CD4-positive, alpha-beta T cell (primary cell): ENCODE data around the gene PRKN. TPM values are rescaled to one million over a fixed set of nuclear protein-coding genes. Genes with fewer than 3 reads are reported as not detected.

ENCODE experiments used
- ATAC-seq: fragments of 200-7000 bp; cut with Tn5 transposase; one replicate; pipeline ENCODE4 v1.10.0; 2022; ENCODE audit warnings: mild to moderate bottlenecking; ENCODE audit not compliant: poor library complexity
- CTCF ChIA-PET: fragments of 350-600 bp; sonication (Branson Sonifier 250); formaldehyde crosslinking; loops from one replicate; lab custom pipeline; 2021; ENCODE audit warnings: antibody characterized with exemption, inconsistent platforms; lab: Charles Lee
- POLR2A ChIA-PET: fragments of 350-600 bp; sonication (Branson Sonifier 250); formaldehyde crosslinking; loops from one replicate; lab custom pipeline; 2021; ENCODE audit warnings: antibody characterized with exemption, inconsistent platforms; lab: Charles Lee
- DNase-seq, 14 experiments: peaks; one replicate each; pipeline ENCODE4 v3.0.0-alpha.2; 2013 to 2020; ENCODE audit warnings: mixed read lengths in 2 of 14
- H3K27ac ChIP-seq, 2 donors: one replicate each; pipeline versions ENCODE4 v1.5.1 to v1.7.0; 2013; ENCODE audit warnings: low read length in 2 of 2, low read depth in 1 of 2, mild to moderate bottlenecking in 1 of 2
- H3K27me3 ChIP-seq, 2 experiments: 1 replicate in 1 of 2; 2 replicates in 1 of 2; pipeline versions ENCODE4 v1.6.1 to v1.7.0; 2013; ENCODE audit warnings: low read length in 2 of 2, control low read depth in 1 of 2, mild to moderate bottlenecking in 1 of 2, moderate library complexity in 1 of 2; ENCODE audit not compliant: insufficient read depth in 2 of 2, control insufficient read depth in 1 of 2
- H3K36me3 ChIP-seq: one replicate; pipeline ENCODE4 v1.6.1; 2013; ENCODE audit warnings: low read length, control low read depth; ENCODE audit not compliant: insufficient read depth
- H3K4me1 ChIP-seq: one replicate; pipeline ENCODE4 v1.6.1; 2013; ENCODE audit warnings: low read length, control low read depth; ENCODE audit not compliant: insufficient read depth
- H3K4me3 ChIP-seq: one replicate; pipeline ENCODE4 v1.5.1; 2013; ENCODE audit warnings: mild to moderate bottlenecking, low read length, moderate library complexity
- H3K9me3 ChIP-seq, 2 experiments: 1 replicate in 1 of 2; 2 replicates in 1 of 2; pipeline versions ENCODE4 v1.6.1 to v1.7.0; 2013; ENCODE audit warnings: low read length in 2 of 2, mild to moderate bottlenecking in 2 of 2, control low read depth in 1 of 2, moderate library complexity in 1 of 2; ENCODE audit not compliant: control insufficient read depth in 1 of 2, insufficient read depth in 1 of 2
- H3K27ac Mint-ChIP-seq: one replicate; pipeline ENCODE4 v1.8.0; 2020; ENCODE audit warnings: mixed read lengths
- H3K27me3 Mint-ChIP-seq: one replicate; pipeline ENCODE4 v1.8.0; 2021; ENCODE audit warnings: mixed read lengths
- H3K36me3 Mint-ChIP-seq: one replicate; pipeline ENCODE4 v1.8.0; 2021; ENCODE audit warnings: low read depth, mixed read lengths
- H3K4me1 Mint-ChIP-seq: one replicate; pipeline ENCODE4 v1.8.0; 2021; ENCODE audit warnings: low read depth, mixed read lengths
- H3K4me3 Mint-ChIP-seq: one replicate; pipeline ENCODE4 v1.8.0; 2020; ENCODE audit warnings: mild to moderate bottlenecking, mixed read lengths
- H3K9me3 Mint-ChIP-seq: one replicate; pipeline ENCODE4 v1.8.0; 2020; ENCODE audit warnings: mixed read lengths
- CTCF ChIP-seq: fragments of 200-600 bp; IDR thresholded peaks from one replicate; pipeline ENCODE4 v1.8.0; 2022; ENCODE audit warnings: antibody characterized with exemption, mild to moderate bottlenecking
- intact Hi-C, 2 experiments: fragments of 100-400 bp; cut with DNase I in 1 of 2; cut with micrococcal nuclease in 1 of 2; formaldehyde crosslinking; loops; one replicate each; pipeline versions ENCODE4 v1.15.1 to v1.9.0; 2023 to 2025; cut with DNase I, micrococcal nuclease
- total RNA-seq, 174 experiments: library from RNA in 2 of 174; stranded (reverse) in 2 of 174; gene quantifications; one replicate each; pipeline ENCODE4 v1.2.3 and lab custom pipeline; 2021 to 2026

Gene PRKN
- total RNA-seq, 2 experiments from 2014 or later, result 5.2 to 5.4 TPM

GRCh38 chr6:161407581-161407980, 1320.0 kb downstream of the PRKN start:
- Histone ChIP-seq H3K27ac (no peak overlapping the region), H3K27me3 (peaks cover 0 to 3% of the 10 kb centered on the region in 2 experiments), H3K36me3 (no peaks in the 10 kb centered on the region), H3K9me3 (no peaks in the 10 kb centered on the region), H3K4me3 (no peak overlapping the region), H3K4me1 (no peaks in the 10 kb centered on the region)
- Mint-ChIP-seq H3K4me3 (no peak overlapping the region), H3K27ac (no peak overlapping the region), H3K4me1 (no peaks in the 10 kb centered on the region), H3K27me3 (peaks cover 4% of the 10 kb centered on the region), H3K36me3 (no peaks in the 10 kb centered on the region), H3K9me3 (no peaks in the 10 kb centered on the region)
- DNase-seq (no peak), ATAC-seq (no peak)
- CTCF ChIA-PET, result no interaction called here
- TF ChIP-seq CTCF, result no peak
- intact Hi-C loops, result no loop called here
- POLR2A ChIA-PET, result no interaction called here

- no peak overlapping the region for H3K27ac Mint-ChIP-seq
- Histone ChIP-seq H3K4me3 (no peak overlapping the region), H3K27ac (no peak overlapping the region), H3K27me3 (peaks cover 0 to 3% of the 10 kb centered on the region in 2 experiments), H3K36me3 (no peaks in the 10 kb centered on the region), H3K9me3 (no peaks in the 10 kb centered on the region), H3K4me1 (no peaks in the 10 kb centered on the region)
- POLR2A ChIA-PET, result no interaction called here
- intact Hi-C loops, result no loop called here
- no peaks in the 10 kb centered on the region for H3K9me3 Mint-ChIP-seq
- CTCF ChIA-PET, result no interaction called here
- no peak for DNase-seq
- no peak overlapping the region for H3K4me3 Mint-ChIP-seq
- H3K27me3 Mint-ChIP-seq, result peaks cover 8% of the 10 kb centered on the region
- no peaks in the 10 kb centered on the region for H3K4me1 Mint-ChIP-seq
- no peaks in the 10 kb centered on the region for H3K36me3 Mint-ChIP-seq
- ATAC-seq, result no peak
- TF ChIP-seq CTCF, result no peak
These were observed 1320.5 kb downstream of the PRKN start for GRCh38 chr6:161407115-161407514.

- Mint-ChIP-seq H3K4me3 (no peak overlapping the region), H3K36me3 (no peaks in the 10 kb centered on the region), H3K9me3 (no peaks in the 10 kb centered on the region), H3K4me1 (no peaks in the 10 kb centered on the region), H3K27me3 (peaks cover 8% of the 10 kb centered on the region), H3K27ac (no peak overlapping the region)
- Histone ChIP-seq H3K36me3 (no peaks in the 10 kb centered on the region), H3K27ac (no peak overlapping the region), H3K4me1 (no peaks in the 10 kb centered on the region), H3K9me3 (no peaks in the 10 kb centered on the region), H3K4me3 (no peak overlapping the region), H3K27me3 (peaks cover 0 to 3% of the 10 kb centered on the region in 2 experiments)
- intact Hi-C loops, result no loop called here
- CTCF ChIA-PET, result no interaction called here
- DNase-seq (no peak), ATAC-seq (no peak)
- POLR2A ChIA-PET, result interaction anchor here (0.5 kb wide), 1 partner anchor 44 kb away, joined by 3 read pairs; no protein-coding TSS in a partner anchor
- no peak for TF ChIP-seq CTCF
These were observed 1320.9 kb downstream of the PRKN start for GRCh38 chr6:161406646-161407045.
